KOPT-K1 (cell line): ENCODE results near the gene RFFL.
A peak's percentile ranks its signal among the peaks of the same experiment; 100 is the strongest.

Experiments used
- H3K27ac ChIP-seq: fragments of 200-600 bp; sonication (generic); 2 replicates; pipeline ENCODE4 v1.5.1; 2016; ENCODE audit warnings: antibody characterized with exemption, mild to moderate bottlenecking, low read depth, low read length; ENCODE audit not compliant: poor library complexity, severe bottlenecking
- H3K36me3 ChIP-seq: fragments of 200-600 bp; sonication (generic); 2 replicates; pipeline ENCODE4 v1.5.1; 2017; ENCODE audit warnings: antibody characterized with exemption, mild to moderate bottlenecking, low read length, moderate library complexity; ENCODE audit not compliant: insufficient read depth
- H3K9me3 ChIP-seq: fragments of 200-600 bp; sonication (generic); 2 replicates; pipeline ENCODE4 v1.5.1; 2017; ENCODE audit warnings: antibody characterized with exemption, low read length, mild to moderate bottlenecking; ENCODE audit not compliant: insufficient read depth, poor library complexity, severe bottlenecking

Gene RFFL

GRCh38 chr17:34989473-34989872, 74.0 kb downstream of the RFFL start:
- Histone ChIP-seq H3K27ac (no peak overlapping the region), H3K9me3 (no peaks in the 10 kb centered on the region), H3K36me3 (peaks cover 96% of the 10 kb centered on the region)

GRCh38 chr17:34988644-34989043, 74.9 kb downstream of the RFFL start:
- H3K27ac ChIP-seq: no peak overlapping the region
- H3K36me3 ChIP-seq: peaks cover 88% of the 10 kb centered on the region
- H3K9me3 ChIP-seq: no peaks in the 10 kb centered on the region

GRCh38 chr17:34987232-34987631, 76.3 kb downstream of the RFFL start:
- H3K27ac ChIP-seq: no peak overlapping the region
- no peaks in the 10 kb centered on the region for H3K9me3 ChIP-seq
- H3K36me3 ChIP-seq: peaks cover 84% of the 10 kb centered on the region

- Histone ChIP-seq H3K27ac (peak overlapping the region; percentile 91), H3K36me3 (peaks cover 30% of the 10 kb centered on the region), H3K9me3 (no peaks in the 10 kb centered on the region)
Measured at GRCh38 chr17:34981538-34982241, 81.8 kb downstream of the RFFL start.

GRCh38 chr17:34980681-34981537, 82.6 kb downstream of the RFFL start:
- Histone ChIP-seq H3K27ac (peak overlapping the region; percentile 91), H3K9me3 (no peaks in the 10 kb centered on the region)

GRCh38 chr17:34980353-34980680, 83.2 kb downstream of the RFFL start, which contains the start of gene LIG3:
Gene LIG3, plus strand, starts transcription at chr17:34980512. Its CDS starts 2,494 bp downstream, at chr17:34983006.
- Histone ChIP-seq H3K9me3 (no peaks in the 10 kb centered on the region), H3K27ac (peak within 1 kb of the TSS; percentile 91), H3K36me3 (peaks cover 17% of the 10 kb centered on the region)

More at GRCh38 chr17:34980681-34981537, 82.6 kb downstream of the RFFL start:
- peaks cover 23% of the 10 kb centered on the region for H3K36me3 ChIP-seq

- H3K9me3 ChIP-seq: no peaks in the 10 kb centered on the region
- peak overlapping the region; percentile 91 for H3K27ac ChIP-seq
- H3K36me3 ChIP-seq: peaks cover 12% of the 10 kb centered on the region
Measured at GRCh38 chr17:34979650-34980352, 83.7 kb downstream of the RFFL start.

- H3K36me3 ChIP-seq: peaks cover 10% of the 10 kb centered on the region
- H3K27ac ChIP-seq: no peak overlapping the region
- no peaks in the 10 kb centered on the region for H3K9me3 ChIP-seq
Measured at GRCh38 chr17:34979153-34979552, 84.4 kb downstream of the RFFL start.

GRCh38 chr17:34974794-34975785, 88.4 kb downstream of the RFFL start:
- Histone ChIP-seq H3K9me3 (no peaks in the 10 kb centered on the region), H3K36me3 (no peaks in the 10 kb centered on the region), H3K27ac (no peak overlapping the region)

- Histone ChIP-seq H3K36me3 (peaks cover under 1% of the 10 kb centered on the region; the same call in 1 of the 2 replicates), H3K27ac (no peak overlapping the region)
Measured at GRCh38 chr17:34974179-34974578, 89.3 kb downstream of the RFFL start.

GRCh38 chr17:34961093-34961911, 102.2 kb downstream of the RFFL start, which contains the start of the genes CCT6B and ZNF830:
Gene CCT6B, minus strand, starts transcription at chr17:34961460. Its CDS starts 67 bp downstream, at chr17:34961393.
Gene ZNF830, plus strand, starts transcription at chr17:34961540. Its CDS starts 27 bp downstream, at chr17:34961567.
- Histone ChIP-seq H3K36me3 (peaks cover 33% of the 10 kb centered on the region), H3K27ac (peak within 1 kb of the TSS; percentile 93), H3K9me3 (no peaks in the 10 kb centered on the region)

More at GRCh38 chr17:34974179-34974578, 89.3 kb downstream of the RFFL start:
- no peaks in the 10 kb centered on the region for H3K9me3 ChIP-seq

- no peak overlapping the region for H3K27ac ChIP-seq
- H3K9me3 ChIP-seq: no peaks in the 10 kb centered on the region
- H3K36me3 ChIP-seq: peaks cover 4% of the 10 kb centered on the region
Measured at GRCh38 chr17:34958438-34958837, 105.1 kb downstream of the RFFL start.
